Activated CD4-positive, alpha-beta T cell treated with anti-CD3 and anti-CD28 coated beads for 36 hours (primary cell): ENCODE data around the gene AKAP10. TPM values are rescaled to one million over a fixed set of nuclear protein-coding genes. Genes with fewer than 3 reads are reported as not detected.
"Not testable (repeated sequence)": the region's sequence is repeated elsewhere in the genome, so short reads cannot be mapped to it uniquely, and the experiment has no call there.

Experiments
- ATAC-seq: fragments of 200-7000 bp; cut with Tn5 transposase; one replicate; pipeline ENCODE4 v1.10.0; 2021; ENCODE audit warnings: mild to moderate bottlenecking, moderate library complexity
- CTCF ChIA-PET: fragments of 350-600 bp; sonication (Branson Sonifier 250); formaldehyde crosslinking; loops from one replicate; lab custom pipeline; 2021; ENCODE audit warnings: antibody characterized with exemption; lab: Charles Lee
- POLR2A ChIA-PET: fragments of 350-600 bp; sonication (Branson Sonifier 250); formaldehyde crosslinking; loops from one replicate; lab custom pipeline; 2021; ENCODE audit warnings: antibody characterized with exemption, inconsistent platforms; lab: Charles Lee
- DNase-seq: peaks from one replicate; pipeline ENCODE4 v3.0.0-alpha.2; 2020
- H3K27ac Mint-ChIP-seq: one replicate; pipeline ENCODE4 v1.8.0; 2021; ENCODE audit warnings: mixed read lengths
- H3K27me3 Mint-ChIP-seq: one replicate; pipeline ENCODE4 v1.8.0; 2021; ENCODE audit warnings: mixed read lengths
- H3K36me3 Mint-ChIP-seq: one replicate; pipeline ENCODE4 v1.8.0; 2021; ENCODE audit warnings: low read depth, mixed read lengths
- H3K4me1 Mint-ChIP-seq: one replicate; pipeline ENCODE4 v1.8.0; 2021; ENCODE audit warnings: mixed read lengths
- H3K4me3 Mint-ChIP-seq: one replicate; pipeline ENCODE4 v1.8.0; 2021; ENCODE audit warnings: mild to moderate bottlenecking, moderate library complexity, mixed read lengths
- H3K9me3 Mint-ChIP-seq: one replicate; pipeline ENCODE4 v1.8.0; 2021; ENCODE audit warnings: low read depth, mixed read lengths
- intact Hi-C, 2 experiments: fragments of 100-400 bp; cut with DNase I in 1 of 2; cut with micrococcal nuclease in 1 of 2; formaldehyde crosslinking; loops; one replicate each; pipeline versions ENCODE4 v1.14.2 to v1.15.1; 2022 to 2024; cut with DNase I, micrococcal nuclease
- total RNA-seq, 2 experiments: library from RNA; stranded (reverse); gene quantifications; one replicate each; pipeline ENCODE4 v1.2.3, GENCODE V29; 2021

AKAP10 gene
- total RNA-seq, 2 experiments from 2014 or later: 31.6 to 35.9 TPM

- H3K4me1 Mint-ChIP-seq, H3K4me3 Mint-ChIP-seq, intact Hi-C loops, H3K27ac Mint-ChIP-seq, H3K9me3 Mint-ChIP-seq, DNase-seq, ATAC-seq, H3K27me3 Mint-ChIP-seq: not testable (repeated sequence)
- H3K36me3 Mint-ChIP-seq: peaks cover 23% of the 10 kb centered on the region
- POLR2A ChIA-PET: interaction anchor here (0.7 kb wide), 1 partner anchor 10 kb away, joined by 3 read pairs; no protein-coding TSS in a partner anchor
- CTCF ChIA-PET: interaction anchor here (0.7 to 1.2 kb wide), 2 partner anchors 59 to 148 kb away, joined by 3 to 4 read pairs; partner anchors contain the start of gene SPECC1
Measured at GRCh38 chr17:19860647-19861177, 116.9 kb downstream of the AKAP10 start.

GRCh38 chr17:19857640-19858039 lies 120.0 kb downstream of the AKAP10 start:
- ChIA-PET POLR2A (no interaction called here), CTCF (interaction anchor here (0.6 kb wide), 2 partner anchors 8 to 964 kb away, joined by 3 to 4 read pairs; no protein-coding TSS in a partner anchor)
- no peak overlapping the region for H3K4me3 Mint-ChIP-seq
- H3K27me3 Mint-ChIP-seq: no peaks in the 10 kb centered on the region
- intact Hi-C loops: no loop called here
- ATAC-seq (no peak), DNase-seq (no peak)
- H3K36me3 Mint-ChIP-seq: peaks cover 18% of the 10 kb centered on the region
- no peak overlapping the region for H3K27ac Mint-ChIP-seq
- no peaks in the 10 kb centered on the region for H3K9me3 Mint-ChIP-seq
- H3K4me1 Mint-ChIP-seq: no peaks in the 10 kb centered on the region

Other genes starting within 250 kb of the AKAP10 start
- gene ALDH3A1, start 229.5 kb downstream of the AKAP10 start, total RNA-seq: not detected
- 10 to 100 TPM; 12.9 to 13.1 TPM for gene ULK2, start 109.9 kb downstream of the AKAP10 start, total RNA-seq
- gene SPECC1, start 31.5 kb upstream of the AKAP10 start, total RNA-seq: 10 to 100 TPM in 1 of 2 experiments, 1 to 10 TPM in 1; 6.1 to 10.4 TPM